Immature natural killer cell (primary cell): Measurements from ENCODE around the gene SORCS2. TPM values are rescaled to one million over a fixed set of nuclear protein-coding genes. Genes with fewer than 3 reads are reported as not detected.

ENCODE experiments used
- DNase-seq, 3 donors: peaks; one replicate each; pipeline ENCODE4 v3.0.0; 2022; ENCODE audit warnings: mixed read lengths in 1 of 3
- H3K27ac Mint-ChIP-seq, 6 donors: one replicate each; pipeline ENCODE4 v1.8.0; 2020; ENCODE audit warnings: mixed read lengths in 6 of 6, mild to moderate bottlenecking in 5 of 6, inconsistent platforms in 4 of 6, moderate library complexity in 3 of 6
- H3K27me3 Mint-ChIP-seq, 3 donors: one replicate each; pipeline ENCODE4 v1.8.0; 2020 to 2021; ENCODE audit warnings: low read depth in 3 of 3, mild to moderate bottlenecking in 3 of 3, mixed read lengths in 3 of 3, moderate library complexity in 3 of 3, inconsistent platforms in 1 of 3
- H3K36me3 Mint-ChIP-seq, 3 donors: one replicate each; pipeline ENCODE4 v1.8.0; 2020; ENCODE audit warnings: mixed read lengths in 3 of 3, inconsistent platforms in 2 of 3, mild to moderate bottlenecking in 2 of 3
- H3K4me1 Mint-ChIP-seq, 2 donors: one replicate each; pipeline ENCODE4 v1.8.0; 2020; ENCODE audit warnings: inconsistent platforms in 2 of 2, mild to moderate bottlenecking in 2 of 2, mixed read lengths in 2 of 2, moderate library complexity in 1 of 2
- H3K4me3 Mint-ChIP-seq, 5 donors: one replicate each; pipeline ENCODE4 v1.8.0; 2020; ENCODE audit warnings: mild to moderate bottlenecking in 5 of 5, mixed read lengths in 5 of 5, inconsistent platforms in 3 of 5, moderate library complexity in 3 of 5
- H3K9me3 Mint-ChIP-seq, 6 donors: one replicate each; pipeline ENCODE4 v1.8.0; 2020; ENCODE audit warnings: mild to moderate bottlenecking in 6 of 6, mixed read lengths in 6 of 6, inconsistent platforms in 4 of 6, moderate library complexity in 3 of 6
- polyA plus RNA-seq, 3 donors: library from polyadenylated mRNA; unstranded; fragments of 300-500 nt; fragmentation: Illumina TruSeq; gene quantifications; one replicate each; pipeline ENCODE4 v1.2.3, GENCODE V29; 2021

SORCS2 gene
- polyA plus RNA-seq, 3 donors from 2014 or later = 0.04 to 0.16 TPM; not detected in 1

- H3K36me3 Mint-ChIP-seq = no peaks in the 10 kb centered on the region
- peaks cover 0 to 5% (median 0%) of the 10 kb centered on the region in 6 donors for H3K9me3 Mint-ChIP-seq
- DNase-seq = no peak
- H3K27ac Mint-ChIP-seq = peak overlapping the region in 1 of 6 donors; percentile 43
- peaks cover 28 to 30% of the 10 kb centered on the region in 2 donors for H3K4me1 Mint-ChIP-seq
- H3K27me3 Mint-ChIP-seq = peaks cover 3 to 11% (median 8%) of the 10 kb centered on the region in 3 donors
- no peak overlapping the region for H3K4me3 Mint-ChIP-seq
These were observed 440.0 kb downstream of the SORCS2 start for GRCh38 chr4:7632341-7632740.

DNA sequence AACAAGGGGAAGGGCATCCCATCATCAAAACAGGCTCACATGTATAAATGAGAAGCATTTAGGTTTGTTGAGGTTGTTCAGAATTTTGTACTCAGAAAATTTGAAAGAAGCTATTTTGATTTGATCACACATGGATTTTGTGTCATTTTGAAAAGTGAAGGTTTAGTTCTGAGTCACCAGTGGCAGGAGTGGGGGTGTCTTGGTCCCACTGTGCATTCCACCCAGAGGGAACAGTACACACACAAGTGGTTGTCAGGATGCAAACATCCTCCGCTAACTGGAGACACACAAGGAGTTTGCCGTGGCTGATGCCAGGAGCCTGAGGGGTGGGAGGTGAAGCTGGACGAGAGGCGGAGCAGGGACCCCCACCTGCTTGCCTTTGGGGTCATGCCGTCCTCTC is 440.6 kb downstream of the SORCS2 start:
- peak overlapping the region in 3 of 6 donors; percentile 43 to 55 (median 51) for H3K27ac Mint-ChIP-seq
- H3K27me3 Mint-ChIP-seq = peaks cover 3 to 11% (median 8%) of the 10 kb centered on the region in 3 donors

GRCh38 chr4:7634661-7635251 is 442.4 kb downstream of the SORCS2 start:
- peaks cover 28 to 30% of the 10 kb centered on the region in 2 donors for H3K4me1 Mint-ChIP-seq
- peak overlapping the region in 4 of 6 donors; percentile 39 to 83 (median 58) for H3K27ac Mint-ChIP-seq
- peaks cover 0 to 2% (median 0%) of the 10 kb centered on the region in 6 donors for H3K9me3 Mint-ChIP-seq
- peak overlapping the region in 4 of 5 donors; percentile 31 to 57 (median 42) for H3K4me3 Mint-ChIP-seq
- no peak for DNase-seq
- H3K27me3 Mint-ChIP-seq = peaks cover 3 to 11% (median 8%) of the 10 kb centered on the region in 3 donors
- H3K36me3 Mint-ChIP-seq = no peaks in the 10 kb centered on the region

More for the DNA sequence above, 440.6 kb downstream of the SORCS2 start:
- no peak overlapping the region for H3K4me3 Mint-ChIP-seq
- peaks cover 0 to 5% (median 0%) of the 10 kb centered on the region in 6 donors for H3K9me3 Mint-ChIP-seq
- no peak for DNase-seq
- peaks cover 29 to 30% of the 10 kb centered on the region in 2 donors for H3K4me1 Mint-ChIP-seq
- no peaks in the 10 kb centered on the region for H3K36me3 Mint-ChIP-seq

GRCh38 chr4:7635445-7636239 is 443.3 kb downstream of the SORCS2 start:
- H3K9me3 Mint-ChIP-seq = peaks cover 0 to 2% (median 0%) of the 10 kb centered on the region in 6 donors
- peak overlapping the region in 3 of 5 donors; percentile 31 to 57 (median 44) for H3K4me3 Mint-ChIP-seq
- H3K27me3 Mint-ChIP-seq = peaks cover 3 to 9% (median 8%) of the 10 kb centered on the region in 3 donors
- peak overlapping the region in 4 of 6 donors; percentile 39 to 83 (median 66) for H3K27ac Mint-ChIP-seq
- peaks cover 27 to 30% of the 10 kb centered on the region in 2 donors for H3K4me1 Mint-ChIP-seq
- no peak for DNase-seq
- no peaks in the 10 kb centered on the region for H3K36me3 Mint-ChIP-seq

DNA sequence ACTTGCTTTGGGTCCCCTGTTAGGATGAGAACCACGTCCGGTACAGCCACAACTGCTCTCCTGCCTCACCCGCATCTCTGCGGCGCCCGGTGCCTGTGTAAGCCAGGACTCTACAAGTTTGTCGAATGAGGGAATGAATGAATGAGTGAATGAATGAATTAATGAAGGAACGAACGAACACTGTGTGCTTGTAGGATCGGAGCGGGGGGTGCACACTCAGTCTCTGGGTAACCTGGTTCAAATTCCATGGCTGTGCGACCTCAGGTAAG is 443.8 kb downstream of the SORCS2 start:
- Mint-ChIP-seq H3K4me1 (peaks cover 25 to 34% of the 10 kb centered on the region in 2 donors), H3K4me3 (no peak overlapping the region), H3K9me3 (peaks cover 0 to 2% (median 0%) of the 10 kb centered on the region in 6 donors), H3K27me3 (peaks cover 3 to 9% (median 7%) of the 10 kb centered on the region in 3 donors), H3K27ac (peak overlapping the region in 2 of 6 donors; percentile 39 to 50), H3K36me3 (no peaks in the 10 kb centered on the region)
- DNase-seq = no peak

GRCh38 chr4:7637139-7637538 is 444.8 kb downstream of the SORCS2 start:
- Mint-ChIP-seq H3K9me3 (peaks cover 0 to 2% (median 0%) of the 10 kb centered on the region in 6 donors), H3K27me3 (peaks cover 3 to 9% (median 8%) of the 10 kb centered on the region in 3 donors), H3K27ac (peak overlapping the region in 2 of 6 donors; percentile 17 to 76), H3K36me3 (no peaks in the 10 kb centered on the region), H3K4me1 (peaks cover 25 to 44% of the 10 kb centered on the region in 2 donors), H3K4me3 (no peak overlapping the region)
- no peak for DNase-seq

DNA sequence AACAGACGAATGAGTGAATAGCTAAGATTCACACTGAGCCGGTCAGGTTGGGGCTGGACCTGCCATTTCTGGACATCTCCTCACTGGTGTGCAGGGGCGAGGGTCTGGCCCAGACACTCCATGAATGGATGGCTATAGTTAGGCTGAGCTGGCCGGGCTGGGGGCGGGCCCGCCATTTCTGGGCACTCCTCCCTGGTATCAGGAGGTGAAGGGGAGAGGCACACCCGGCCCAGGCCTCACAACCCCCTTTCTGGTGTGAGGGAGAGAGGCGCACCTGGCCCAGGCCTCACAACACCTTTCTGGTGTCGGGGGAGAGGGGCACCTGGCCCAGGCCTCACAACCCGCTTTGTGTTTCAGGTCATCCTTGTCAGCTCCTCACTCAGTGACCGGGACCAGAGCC is 445.6 kb downstream of the SORCS2 start:
- Mint-ChIP-seq H3K27me3 (peaks cover 0 to 9% (median 9%) of the 10 kb centered on the region in 3 donors), H3K9me3 (no peaks in the 10 kb centered on the region), H3K36me3 (no peaks in the 10 kb centered on the region), H3K27ac (peak overlapping the region in 1 of 6 donors; percentile 19), H3K4me3 (peak overlapping the region in 2 of 5 donors; percentile 23 to 24), H3K4me1 (peaks cover 29 to 52% of the 10 kb centered on the region in 2 donors)
- no peak for DNase-seq

- no peaks in the 10 kb centered on the region for H3K36me3 Mint-ChIP-seq
- peaks cover 32 to 56% of the 10 kb centered on the region in 2 donors for H3K4me1 Mint-ChIP-seq
- no peaks in the 10 kb centered on the region for H3K9me3 Mint-ChIP-seq
- peak overlapping the region in 2 of 6 donors; percentile 21 to 53 for H3K27ac Mint-ChIP-seq
- peaks cover 0 to 9% (median 9%) of the 10 kb centered on the region in 3 donors for H3K27me3 Mint-ChIP-seq
- DNase-seq = no peak
- H3K4me3 Mint-ChIP-seq = no peak overlapping the region
These were observed 446.2 kb downstream of the SORCS2 start for GRCh38 chr4:7638489-7638888.

- no peaks in the 10 kb centered on the region for H3K36me3 Mint-ChIP-seq
- H3K4me1 Mint-ChIP-seq = peaks cover 38 to 56% of the 10 kb centered on the region in 2 donors
- peak overlapping the region in 1 of 6 donors; percentile 21 for H3K27ac Mint-ChIP-seq
- peak in 2 of 3 donors; percentile 17 to 21 for DNase-seq
- H3K27me3 Mint-ChIP-seq = peaks cover 0 to 9% (median 6%) of the 10 kb centered on the region in 3 donors
- peaks cover 0 to 5% (median 0%) of the 10 kb centered on the region in 6 donors for H3K9me3 Mint-ChIP-seq
- no peak overlapping the region for H3K4me3 Mint-ChIP-seq
These were observed 446.8 kb downstream of the SORCS2 start for GRCh38 chr4:7638984-7639789.

GRCh38 chr4:7640136-7640535 is 447.8 kb downstream of the SORCS2 start:
- Mint-ChIP-seq H3K4me3 (no peak overlapping the region), H3K27me3 (peaks cover 2 to 8% (median 4%) of the 10 kb centered on the region in 3 donors), H3K27ac (no peak overlapping the region), H3K9me3 (peaks cover 0 to 11% (median 7%) of the 10 kb centered on the region in 6 donors), H3K4me1 (peaks cover 39 to 56% of the 10 kb centered on the region in 2 donors), H3K36me3 (peaks cover 0 to 6% (median 1%) of the 10 kb centered on the region in 3 donors)
- DNase-seq = no peak

DNA sequence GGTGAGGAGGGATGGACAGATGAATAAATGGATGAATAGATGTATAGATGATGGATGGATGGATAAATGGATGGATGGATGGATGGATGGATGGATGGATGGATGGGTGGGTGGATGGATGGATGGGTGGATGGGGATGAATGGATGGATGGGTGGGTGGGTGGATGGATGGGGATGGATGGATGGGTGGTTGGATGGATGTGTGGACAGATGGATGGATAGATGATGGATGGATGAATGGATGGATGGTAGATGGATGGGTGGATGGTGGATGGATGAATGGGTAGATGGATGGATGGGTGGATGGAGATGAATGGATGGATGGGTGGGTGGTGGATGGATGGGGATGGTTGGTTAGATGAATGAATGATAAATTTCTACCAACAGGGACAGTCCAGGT is 449.4 kb downstream of the SORCS2 start:
- no peak overlapping the region for H3K4me3 Mint-ChIP-seq

DNA sequence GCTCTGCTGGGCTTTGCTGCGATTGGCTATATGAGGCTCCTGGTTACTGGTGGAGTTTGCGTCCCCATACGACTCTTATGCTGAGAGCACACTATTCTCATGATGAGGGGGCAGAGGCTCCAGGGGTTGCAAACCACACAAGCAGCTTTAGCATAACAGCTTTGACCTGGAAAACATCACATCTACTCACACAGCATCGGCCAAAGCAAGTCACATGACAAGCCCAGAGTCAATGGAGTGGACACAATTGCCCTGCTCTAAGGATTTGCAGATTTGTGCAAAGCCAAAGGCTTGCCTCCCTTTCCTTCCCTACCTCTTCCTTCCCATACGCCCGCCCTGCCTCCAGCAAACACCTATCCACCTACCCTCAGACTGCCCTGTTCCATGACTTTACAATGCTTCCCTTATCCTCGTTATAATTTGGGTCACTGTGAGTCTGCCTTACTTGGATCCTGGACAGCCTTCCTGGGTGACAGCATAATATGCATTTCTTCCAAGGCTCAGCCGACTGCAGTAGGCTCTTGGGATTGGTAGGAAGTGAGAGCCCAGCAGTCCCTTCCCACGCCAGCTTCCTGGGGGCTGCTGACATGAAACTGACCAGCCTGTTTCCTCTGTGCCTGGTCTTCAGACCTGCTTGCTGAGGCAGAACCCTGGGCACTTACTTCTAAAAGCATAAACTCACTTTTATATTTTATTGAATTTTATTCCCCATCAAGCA is 450.6 kb downstream of the SORCS2 start:
- DNase-seq = no peak
- Mint-ChIP-seq H3K9me3 (peaks cover 2 to 25% (median 18%) of the 10 kb centered on the region in 6 donors), H3K36me3 (peaks cover 4 to 16% (median 4%) of the 10 kb centered on the region in 3 donors), H3K27me3 (peaks cover 11 to 30% (median 20%) of the 10 kb centered on the region in 3 donors), H3K4me1 (peaks cover 54 to 71% of the 10 kb centered on the region in 2 donors), H3K4me3 (peak overlapping the region in 1 of 5 donors; percentile 32), H3K27ac (peak overlapping the region in 5 of 6 donors; percentile 25 to 98 (median 74))

More for the DNA sequence above, 449.4 kb downstream of the SORCS2 start:
- Mint-ChIP-seq H3K27ac (peak overlapping the region in 2 of 6 donors; percentile 65 to 79), H3K36me3 (peaks cover under 1 to 12% (median 4%) of the 10 kb centered on the region in 3 donors), H3K4me1 (peaks cover 47 to 59% of the 10 kb centered on the region in 2 donors), H3K9me3 (peaks cover 2 to 21% (median 15%) of the 10 kb centered on the region in 6 donors), H3K27me3 (peaks cover 11 to 21% (median 12%) of the 10 kb centered on the region in 3 donors)
- no peak for DNase-seq
